ENCODE data around the gene HEPACAM2.

GRCh38 chr7:93179173-93179572 is 47.1 kb downstream of the HEPACAM2 start:
- no peak for TF ChIP-seq POLR2A (IDR thresholded peaks at IDR 0.05)
- TF ChIP-seq CTCF (IDR thresholded peaks at IDR 0.05): no peak

Data from prostate gland (tissue), 2 donors.